Parathyroid adenoma (tissue), 2 donors: ENCODE data around the gene NDUFB8.

Source experiments
- H2AFZ ChIP-seq: fragments of 300-600 bp; sonication (generic); one replicate; pipeline ENCODE4 v1.7.0; 2017; ENCODE audit warnings: antibody characterized with exemption, mild to moderate bottlenecking
- H3K27ac ChIP-seq: fragments of 300-600 bp; sonication (generic); one replicate; pipeline ENCODE4 v1.7.0; 2017
- H3K27me3 ChIP-seq: fragments of 300-600 bp; sonication (generic); one replicate; pipeline ENCODE4 v1.7.0; 2017; ENCODE audit warnings: low read length; ENCODE audit not compliant: control insufficient read depth, insufficient read depth
- H3K36me3 ChIP-seq: fragments of 300-600 bp; sonication (generic); one replicate; pipeline ENCODE4 v1.7.0; 2017; ENCODE audit warnings: low read length; ENCODE audit not compliant: control insufficient read depth, insufficient read depth
- H3K4me1 ChIP-seq: fragments of 300-600 bp; sonication (generic); one replicate; pipeline ENCODE4 v1.7.0; 2017; ENCODE audit warnings: control low read depth
- H3K4me2 ChIP-seq: fragments of 300-600 bp; sonication (generic); one replicate; pipeline ENCODE4 v1.7.0; 2017; ENCODE audit warnings: low read length
- H3K4me3 ChIP-seq: fragments of 300-600 bp; sonication (generic); one replicate; pipeline ENCODE4 v1.7.0; 2017; ENCODE audit warnings: low read depth, low read length
- H3K79me2 ChIP-seq: fragments of 300-600 bp; sonication (generic); one replicate; pipeline ENCODE4 v1.7.0; 2017; ENCODE audit warnings: control low read depth
- H3K9ac ChIP-seq: fragments of 300-600 bp; sonication (generic); one replicate; pipeline ENCODE4 v1.7.0; 2017; ENCODE audit warnings: mild to moderate bottlenecking
- H3K9me3 ChIP-seq: fragments of 300-600 bp; sonication (generic); one replicate; pipeline ENCODE4 v1.7.0; 2017; ENCODE audit warnings: low read length; ENCODE audit not compliant: control insufficient read depth
- TF ChIP-seq, protein P1 (sequence below): fragments of 300-600 bp; sonication (generic); IDR thresholded peaks from one replicate; pipeline ENCODE4 v1.7.0; 2017; ENCODE audit warnings: antibody characterized with exemption, mild to moderate bottlenecking
- donor health status: primary hyperparathyroidism.

Gene NDUFB8

DNA sequence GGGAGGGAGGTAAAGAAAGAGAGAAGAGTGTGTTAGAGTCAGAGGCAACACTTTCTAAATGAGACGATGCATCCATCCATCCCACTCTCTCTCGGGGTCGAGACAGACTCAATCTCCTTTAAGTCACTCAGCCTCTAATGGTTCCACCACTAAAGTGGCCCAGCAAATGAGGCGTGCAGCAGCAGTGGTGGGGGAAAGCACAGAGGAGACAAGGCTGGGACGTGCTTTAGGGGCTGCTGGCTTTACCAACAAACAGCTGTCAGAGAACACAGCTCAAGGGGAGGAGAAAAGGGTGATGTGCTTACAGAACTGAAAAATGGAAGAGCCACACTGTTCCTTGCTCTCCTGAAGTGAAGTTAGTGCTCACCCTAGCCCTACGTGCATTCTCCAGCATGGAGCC lies 5.5 kb downstream of the NDUFB8 start:
- H2AFZ ChIP-seq, result no peak overlapping the region
- no peak overlapping the region for H3K9ac ChIP-seq
- no peaks in the 10 kb centered on the region for H3K4me1 ChIP-seq
- no peak overlapping the region for H3K4me2 ChIP-seq
- TF ChIP-seq, protein P1, sequence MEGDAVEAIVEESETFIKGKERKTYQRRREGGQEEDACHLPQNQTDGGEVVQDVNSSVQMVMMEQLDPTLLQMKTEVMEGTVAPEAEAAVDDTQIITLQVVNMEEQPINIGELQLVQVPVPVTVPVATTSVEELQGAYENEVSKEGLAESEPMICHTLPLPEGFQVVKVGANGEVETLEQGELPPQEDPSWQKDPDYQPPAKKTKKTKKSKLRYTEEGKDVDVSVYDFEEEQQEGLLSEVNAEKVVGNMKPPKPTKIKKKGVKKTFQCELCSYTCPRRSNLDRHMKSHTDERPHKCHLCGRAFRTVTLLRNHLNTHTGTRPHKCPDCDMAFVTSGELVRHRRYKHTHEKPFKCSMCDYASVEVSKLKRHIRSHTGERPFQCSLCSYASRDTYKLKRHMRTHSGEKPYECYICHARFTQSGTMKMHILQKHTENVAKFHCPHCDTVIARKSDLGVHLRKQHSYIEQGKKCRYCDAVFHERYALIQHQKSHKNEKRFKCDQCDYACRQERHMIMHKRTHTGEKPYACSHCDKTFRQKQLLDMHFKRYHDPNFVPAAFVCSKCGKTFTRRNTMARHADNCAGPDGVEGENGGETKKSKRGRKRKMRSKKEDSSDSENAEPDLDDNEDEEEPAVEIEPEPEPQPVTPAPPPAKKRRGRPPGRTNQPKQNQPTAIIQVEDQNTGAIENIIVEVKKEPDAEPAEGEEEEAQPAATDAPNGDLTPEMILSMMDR, result no peak
- no peak overlapping the region for H3K4me3 ChIP-seq
- no peaks in the 10 kb centered on the region for H3K79me2 ChIP-seq
- H3K36me3 ChIP-seq, result no peaks in the 10 kb centered on the region
- no peaks in the 10 kb centered on the region for H3K27me3 ChIP-seq
- no peak overlapping the region for H3K27ac ChIP-seq
- no peaks in the 10 kb centered on the region for H3K9me3 ChIP-seq

DNA sequence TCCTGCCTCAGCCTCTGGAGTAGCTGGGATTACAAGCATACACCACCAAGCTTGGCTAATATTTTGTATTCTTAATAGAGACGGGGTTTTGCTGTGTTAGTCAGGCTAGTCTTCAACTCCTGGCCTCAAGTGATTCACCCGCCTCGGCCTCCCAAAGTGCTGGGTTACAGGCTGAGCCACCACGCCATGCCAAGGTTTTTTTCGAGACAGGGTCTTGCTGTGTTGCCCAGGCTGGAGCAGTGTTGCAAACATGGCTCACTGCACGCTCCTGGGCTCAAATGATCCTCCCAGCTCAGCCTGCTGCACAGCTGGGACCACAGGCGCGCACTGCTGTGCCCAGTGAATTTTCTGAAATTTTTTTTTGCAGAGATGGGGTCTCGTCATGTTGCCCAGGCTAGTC lies 6.7 kb downstream of the NDUFB8 start:
- no peaks in the 10 kb centered on the region for H3K79me2 ChIP-seq
- H3K36me3 ChIP-seq, result no peaks in the 10 kb centered on the region
- TF ChIP-seq, protein P1, result no peak

DNA sequence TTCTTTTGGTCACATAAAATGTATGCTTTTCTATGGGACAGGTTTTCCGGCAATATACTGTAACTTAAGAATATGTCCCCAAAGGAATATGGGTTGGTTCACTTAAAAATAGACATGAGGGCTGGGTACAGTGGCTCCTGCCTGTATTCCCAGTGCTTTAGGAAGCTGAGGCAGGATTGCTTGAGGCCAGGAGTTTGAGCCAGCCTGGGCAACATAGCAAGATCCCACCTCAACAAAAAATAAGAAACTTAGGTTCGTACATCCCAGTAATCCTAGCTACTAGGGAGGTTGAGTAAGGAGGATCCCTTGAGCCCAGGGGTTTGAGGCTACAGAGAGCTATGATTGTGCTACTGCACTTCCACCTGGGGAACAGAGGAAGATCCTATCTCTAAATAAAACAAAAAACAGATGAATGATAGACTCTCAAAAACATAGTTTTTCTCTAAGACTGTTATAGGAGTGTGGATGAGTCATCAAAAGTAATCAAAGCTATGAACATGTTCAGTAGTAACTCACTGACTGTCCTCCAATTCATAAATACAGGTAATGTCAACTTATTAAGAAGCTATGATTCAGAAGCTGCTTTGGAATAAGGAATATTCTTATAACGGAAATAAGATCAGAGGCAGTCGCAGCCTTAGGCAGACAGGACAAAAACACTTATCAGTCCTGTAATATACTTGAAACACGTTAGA lies 7.4 kb downstream of the NDUFB8 start:
- H3K4me2 ChIP-seq, result no peak overlapping the region
- no peak overlapping the region for H3K9ac ChIP-seq
- no peak overlapping the region for H3K4me3 ChIP-seq
- no peaks in the 10 kb centered on the region for H3K4me1 ChIP-seq
- H3K36me3 ChIP-seq, result no peaks in the 10 kb centered on the region
- H3K9me3 ChIP-seq, result no peaks in the 10 kb centered on the region
- no peaks in the 10 kb centered on the region for H3K27me3 ChIP-seq
- no peak overlapping the region for H3K27ac ChIP-seq
- TF ChIP-seq, protein P1, result no peak
- H2AFZ ChIP-seq, result no peak overlapping the region
- H3K79me2 ChIP-seq, result no peaks in the 10 kb centered on the region

More for the DNA sequence above, 6.7 kb downstream of the NDUFB8 start:
- H3K4me3 ChIP-seq, result no peak overlapping the region
- H3K9me3 ChIP-seq, result no peaks in the 10 kb centered on the region
- no peak overlapping the region for H3K27ac ChIP-seq
- no peaks in the 10 kb centered on the region for H3K27me3 ChIP-seq
- H2AFZ ChIP-seq, result no peak overlapping the region
- H3K4me2 ChIP-seq, result no peak overlapping the region
- H3K4me1 ChIP-seq, result no peaks in the 10 kb centered on the region
- no peak overlapping the region for H3K9ac ChIP-seq

DNA sequence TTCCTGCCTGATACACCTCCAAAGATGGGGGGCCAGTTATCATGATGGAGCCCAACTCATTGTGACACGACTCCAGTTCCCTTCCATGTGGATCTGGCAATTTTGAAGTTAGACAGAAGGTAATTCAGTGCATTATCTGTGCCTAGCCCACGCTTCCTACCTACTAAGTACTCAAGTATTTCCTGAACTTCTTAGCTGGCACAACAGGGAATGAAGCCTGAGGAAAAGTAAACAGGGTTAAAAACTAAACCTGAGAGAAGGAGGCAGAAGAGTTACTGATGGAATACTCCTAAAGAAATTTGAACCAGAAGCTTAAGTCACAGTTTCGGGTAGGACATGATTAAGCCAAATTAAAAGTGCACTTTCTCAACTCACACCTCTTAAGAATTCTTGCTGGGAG lies 8.9 kb downstream of the NDUFB8 start:
- H3K27me3 ChIP-seq, result no peaks in the 10 kb centered on the region
- H3K4me1 ChIP-seq, result no peaks in the 10 kb centered on the region
- H2AFZ ChIP-seq, result no peak overlapping the region
- no peaks in the 10 kb centered on the region for H3K79me2 ChIP-seq
- no peak overlapping the region for H3K4me3 ChIP-seq
- no peak overlapping the region for H3K27ac ChIP-seq
- H3K36me3 ChIP-seq, result no peaks in the 10 kb centered on the region
- no peak overlapping the region for H3K4me2 ChIP-seq
- no peaks in the 10 kb centered on the region for H3K9me3 ChIP-seq
- TF ChIP-seq, protein P1, result no peak
- H3K9ac ChIP-seq, result no peak overlapping the region
